ENCODE measurements around the gene GRM8.

DNA sequence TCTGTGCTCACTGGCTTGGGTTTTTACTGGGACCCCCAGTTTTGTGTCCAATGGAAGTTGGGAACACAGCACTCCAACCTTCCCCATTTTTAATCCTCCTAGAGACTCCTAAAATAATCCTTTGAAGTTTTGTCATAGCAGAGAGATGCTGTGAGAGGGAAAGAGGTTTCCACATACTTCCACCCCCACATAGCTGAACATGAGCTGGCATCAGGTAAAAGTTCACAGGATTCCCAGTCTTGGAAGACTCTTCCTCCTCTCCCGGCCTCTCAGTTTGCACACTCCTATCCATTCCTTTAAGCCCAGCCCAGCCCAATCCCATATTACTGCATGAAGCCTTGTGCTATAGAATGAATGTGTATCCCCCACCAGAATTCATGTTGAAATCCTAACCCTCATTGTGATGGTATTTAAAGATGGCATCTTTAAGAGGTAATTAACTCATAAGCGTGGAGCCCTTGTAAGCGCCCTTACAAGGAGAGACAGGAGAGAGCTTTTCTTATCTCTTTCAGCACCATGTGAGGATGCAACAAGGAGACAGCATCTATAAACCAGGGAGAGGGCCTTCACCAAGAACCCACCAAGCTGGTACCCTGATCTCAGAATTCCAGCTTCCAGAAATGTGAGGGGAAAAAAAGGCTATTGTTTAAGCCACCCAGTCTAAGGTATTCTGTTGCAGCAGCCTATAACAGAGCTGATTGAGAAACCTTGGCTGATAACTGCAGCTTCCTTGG is 22.4 kb downstream of the GRM8 start:
- TF ChIP-seq, protein P1, sequence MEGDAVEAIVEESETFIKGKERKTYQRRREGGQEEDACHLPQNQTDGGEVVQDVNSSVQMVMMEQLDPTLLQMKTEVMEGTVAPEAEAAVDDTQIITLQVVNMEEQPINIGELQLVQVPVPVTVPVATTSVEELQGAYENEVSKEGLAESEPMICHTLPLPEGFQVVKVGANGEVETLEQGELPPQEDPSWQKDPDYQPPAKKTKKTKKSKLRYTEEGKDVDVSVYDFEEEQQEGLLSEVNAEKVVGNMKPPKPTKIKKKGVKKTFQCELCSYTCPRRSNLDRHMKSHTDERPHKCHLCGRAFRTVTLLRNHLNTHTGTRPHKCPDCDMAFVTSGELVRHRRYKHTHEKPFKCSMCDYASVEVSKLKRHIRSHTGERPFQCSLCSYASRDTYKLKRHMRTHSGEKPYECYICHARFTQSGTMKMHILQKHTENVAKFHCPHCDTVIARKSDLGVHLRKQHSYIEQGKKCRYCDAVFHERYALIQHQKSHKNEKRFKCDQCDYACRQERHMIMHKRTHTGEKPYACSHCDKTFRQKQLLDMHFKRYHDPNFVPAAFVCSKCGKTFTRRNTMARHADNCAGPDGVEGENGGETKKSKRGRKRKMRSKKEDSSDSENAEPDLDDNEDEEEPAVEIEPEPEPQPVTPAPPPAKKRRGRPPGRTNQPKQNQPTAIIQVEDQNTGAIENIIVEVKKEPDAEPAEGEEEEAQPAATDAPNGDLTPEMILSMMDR (tag by site-specific recombination; IDR thresholded peaks at IDR 0.05), result no peak
- TF ChIP-seq ZNF560 (tag by site-specific recombination; IDR thresholded peaks at IDR 0.05; ENCODE audit: borderline replicate concordance) (no peak), ZNF274 (IDR thresholded peaks at IDR 0.05; ENCODE audit: low read length) (no peak), ZNF274 (tag by site-specific recombination; IDR thresholded peaks at IDR 0.05; ENCODE audit: borderline replicate concordance) (no peak), ZNF423 (tag by site-specific recombination; IDR thresholded peaks at IDR 0.05) (no peak), TCF7L2 (IDR thresholded peaks at IDR 0.05; ENCODE audit: borderline replicate concordance, low read depth, low read length) (no peak)
- TF ChIP-seq, protein P2, sequence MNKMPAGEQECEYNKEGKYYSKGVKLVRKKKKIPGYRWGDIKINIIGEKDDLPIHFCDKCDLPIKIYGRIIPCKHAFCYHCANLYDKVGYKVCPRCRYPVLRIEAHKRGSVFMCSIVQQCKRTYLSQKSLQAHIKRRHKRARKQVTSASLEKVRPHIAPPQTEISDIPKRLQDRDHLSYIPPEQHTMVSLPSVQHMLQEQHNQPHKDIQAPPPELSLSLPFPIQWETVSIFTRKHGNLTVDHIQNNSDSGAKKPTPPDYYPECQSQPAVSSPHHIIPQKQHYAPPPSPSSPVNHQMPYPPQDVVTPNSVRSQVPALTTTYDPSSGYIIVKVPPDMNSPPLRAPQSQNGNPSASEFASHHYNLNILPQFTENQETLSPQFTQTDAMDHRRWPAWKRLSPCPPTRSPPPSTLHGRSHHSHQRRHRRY (tag by site-specific recombination; IDR thresholded peaks at IDR 0.05), result no peak
